Mesenchymal stem cell (in vitro differentiated cells and primary cell): ENCODE measurements around the gene IRF5.
A peak's percentile ranks its signal among the peaks of the same experiment; 100 is the strongest.

ENCODE experiments used
- DNase-seq: peaks from one replicate; pipeline ENCODE4 v3.0.0-alpha.2; 2013
- H2AFZ ChIP-seq: one replicate; pipeline ENCODE4 v1.6.1; 2013; ENCODE audit warnings: low read depth, mild to moderate bottlenecking, control low read depth, inconsistent platforms, low read length, moderate library complexity
- H2AK5ac ChIP-seq: 2 replicates; pipeline ENCODE4 v1.6.1; 2013; ENCODE audit warnings: low read length, moderate library complexity, mild to moderate bottlenecking, inconsistent platforms; ENCODE audit not compliant: severe bottlenecking
- H2BK120ac ChIP-seq: one replicate; pipeline ENCODE4 v1.6.1; 2013; ENCODE audit warnings: low read depth, mild to moderate bottlenecking, inconsistent platforms, low read length, moderate library complexity
- H2BK12ac ChIP-seq, 2 experiments: one replicate each; pipeline ENCODE4 v1.6.1; 2013; ENCODE audit warnings: inconsistent platforms in 2 of 2, low read length in 2 of 2, mild to moderate bottlenecking in 2 of 2, moderate library complexity in 2 of 2, control low read depth in 1 of 2
- H2BK15ac ChIP-seq: one replicate; pipeline ENCODE4 v1.6.1; 2013; ENCODE audit warnings: mild to moderate bottlenecking, low read depth, inconsistent platforms; ENCODE audit not compliant: poor library complexity, severe bottlenecking
- H2BK5ac ChIP-seq: 2 replicates; pipeline ENCODE4 v1.6.1; 2013; ENCODE audit warnings: low read depth, mild to moderate bottlenecking, low read length, control low read depth, inconsistent platforms; ENCODE audit not compliant: poor library complexity, severe bottlenecking
- H3K14ac ChIP-seq, 2 experiments: one replicate each; pipeline ENCODE4 v1.6.1; 2013; ENCODE audit warnings: inconsistent platforms in 2 of 2, low read length in 2 of 2, control low read depth in 1 of 2, mild to moderate bottlenecking in 1 of 2, moderate library complexity in 1 of 2
- H3K18ac ChIP-seq, 2 experiments: one replicate each; pipeline ENCODE4 v1.6.1; 2013; ENCODE audit warnings: inconsistent platforms in 2 of 2, low read length in 2 of 2, control low read depth in 1 of 2, low read depth in 1 of 2, mild to moderate bottlenecking in 1 of 2
- H3K23ac ChIP-seq, 2 experiments: one replicate each; pipeline ENCODE4 v1.6.1; 2013; ENCODE audit warnings: inconsistent platforms in 2 of 2, low read length in 2 of 2, mild to moderate bottlenecking in 2 of 2, moderate library complexity in 2 of 2, control low read depth in 1 of 2
- H3K27ac ChIP-seq: 2 replicates; pipeline ENCODE4 v1.5.1; 2013; ENCODE audit warnings: mild to moderate bottlenecking, moderate library complexity, low read length, control low read depth, inconsistent platforms; ENCODE audit not compliant: poor library complexity, severe bottlenecking
- H3K27me3 ChIP-seq, 2 experiments: 2 replicates each; pipeline versions ENCODE4 v1.6.1 to v1.7.0; 2013; ENCODE audit warnings: low read length in 2 of 2, mild to moderate bottlenecking in 2 of 2, moderate library complexity in 2 of 2, control low read depth in 1 of 2, inconsistent platforms in 1 of 2; ENCODE audit not compliant: control insufficient read depth in 1 of 2, insufficient read depth in 1 of 2
- H3K36me3 ChIP-seq, 2 experiments: 2 replicates each; pipeline versions ENCODE4 v1.6.1 to v1.7.0; 2013; ENCODE audit warnings: low read length in 2 of 2, control low read depth in 1 of 2, inconsistent platforms in 1 of 2, low read depth in 1 of 2, mild to moderate bottlenecking in 1 of 2; ENCODE audit not compliant: insufficient read depth in 2 of 2, control insufficient read depth in 1 of 2
- H3K4ac ChIP-seq, 2 experiments: one replicate each; pipeline ENCODE4 v1.6.1; 2013; ENCODE audit warnings: inconsistent platforms in 2 of 2, low read length in 2 of 2, mild to moderate bottlenecking in 2 of 2, moderate library complexity in 2 of 2, control low read depth in 1 of 2, low read depth in 1 of 2
- H3K4me1 ChIP-seq: 2 replicates; pipeline ENCODE4 v1.6.1; 2013; ENCODE audit warnings: low read depth, low read length, control low read depth; ENCODE audit not compliant: control insufficient read depth, insufficient read depth
- H3K4me2 ChIP-seq: 2 replicates; pipeline ENCODE4 v1.6.1; 2013; ENCODE audit warnings: low read length, mild to moderate bottlenecking, inconsistent platforms; ENCODE audit not compliant: poor library complexity, severe bottlenecking
- H3K4me3 ChIP-seq, 2 experiments: 2 replicates each; pipeline versions ENCODE4 v1.5.1 to v1.7.0; 2013; ENCODE audit warnings: low read length in 2 of 2, mild to moderate bottlenecking in 2 of 2, control low read depth in 1 of 2, low read depth in 1 of 2; ENCODE audit not compliant: insufficient read depth in 1 of 2
- H3K79me1 ChIP-seq: replicated peaks from 2 replicates; pipeline ENCODE4 v1.6.1; 2013; ENCODE audit warnings: mild to moderate bottlenecking, control low read depth, low read length, inconsistent platforms; ENCODE audit not compliant: poor library complexity, severe bottlenecking
- H3K9ac ChIP-seq: 2 replicates; pipeline ENCODE4 v1.7.0; 2013; ENCODE audit warnings: mild to moderate bottlenecking, low read length, moderate library complexity
- H3K9me3 ChIP-seq: 2 replicates; pipeline ENCODE4 v1.7.0; 2013; ENCODE audit warnings: mild to moderate bottlenecking, low read length; ENCODE audit not compliant: control insufficient read depth
- H4K8ac ChIP-seq: one replicate; pipeline ENCODE4 v1.6.1; 2013; ENCODE audit warnings: inconsistent platforms, mild to moderate bottlenecking, low read length, moderate library complexity
- H4K91ac ChIP-seq: one replicate; pipeline ENCODE4 v1.6.1; 2013; ENCODE audit warnings: mild to moderate bottlenecking, low read length, inconsistent platforms
- WGBS: methylation state at CpG from one replicate; pipeline ENCODE4 v1.1.7; 2013; ENCODE audit warnings: mixed read lengths; 5-methylcytosine and 5-hydroxymethylcytosine counted together

Gene IRF5

GRCh38 chr7:128974241-128974934, 36.7 kb downstream of the IRF5 start:
- Histone ChIP-seq H3K14ac (no peak overlapping the region), H4K8ac (no peak overlapping the region), H2BK120ac (no peak overlapping the region), H2AK5ac (no peak overlapping the region), H3K9me3 (no peaks in the 10 kb centered on the region), H2BK12ac (no peak overlapping the region), H2BK5ac (no peak overlapping the region), H3K23ac (no peak overlapping the region), H3K4me3 (no peak overlapping the region), H3K27me3 (no peaks in the 10 kb centered on the region), H3K79me1 (peaks cover 17% of the 10 kb centered on the region), H3K4ac (no peak overlapping the region), H3K9ac (no peak overlapping the region), H3K36me3 (peaks cover 24 to 90% of the 10 kb centered on the region in 2 experiments), H3K4me1 (peaks cover 3% of the 10 kb centered on the region), H2BK15ac (no peak overlapping the region), H2AFZ (no peak overlapping the region), H3K18ac (no peak overlapping the region), H3K27ac (peak overlapping the region; percentile 60), H3K4me2 (no peak overlapping the region), H4K91ac (no peak overlapping the region)
- no peak for DNase-seq
- WGBS, result 93% methylated on average over 7 of the region's 7 CpGs

DNA sequence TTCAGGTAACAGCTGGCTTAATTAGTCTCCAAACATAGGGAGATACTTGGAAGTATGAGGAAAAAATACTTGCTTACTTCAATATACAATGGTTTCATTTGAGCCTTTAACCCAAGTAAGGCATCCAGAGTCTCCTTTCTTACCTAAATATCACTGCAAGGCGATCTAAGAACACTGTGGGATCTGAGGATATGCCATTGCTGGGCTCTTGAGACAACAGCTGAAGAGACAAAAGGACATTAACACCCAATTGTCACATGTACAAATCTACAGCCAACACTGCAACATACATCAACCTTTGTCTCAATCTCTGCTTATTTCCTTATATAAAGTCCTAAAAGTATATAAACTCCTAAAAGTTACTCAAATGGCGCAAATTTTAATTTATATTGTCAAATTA, 44.4 kb downstream of the IRF5 start:
- H2AK5ac ChIP-seq, result no peak overlapping the region
- DNase-seq, result no peak
- 97% methylated on average over 1 of the region's 2 CpGs for WGBS

DNA sequence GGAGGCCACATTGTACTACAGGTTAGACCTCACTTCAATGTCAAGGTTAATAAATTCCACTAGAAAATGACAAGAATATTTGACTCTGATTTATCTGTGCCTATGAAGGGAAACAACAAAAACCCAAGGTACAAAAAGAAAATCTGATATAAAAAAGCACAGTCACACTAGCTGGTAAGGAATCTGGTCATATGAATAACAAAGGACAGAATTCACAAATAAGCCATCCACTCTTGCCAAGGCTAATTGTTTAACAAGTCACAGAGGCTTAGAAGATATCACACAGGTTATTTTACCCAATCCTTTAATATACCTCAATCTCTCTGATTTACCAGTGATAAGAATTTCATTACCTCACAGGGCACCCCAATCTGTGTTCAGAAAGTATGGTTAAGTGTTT, 47.9 kb downstream of the IRF5 start:
- Histone ChIP-seq H2AFZ (no peak overlapping the region), H3K4me1 (no peaks in the 10 kb centered on the region), H2BK12ac (no peak overlapping the region), H3K27ac (no peak overlapping the region), H2BK120ac (no peak overlapping the region), H3K36me3 (peaks cover 13 to 96% of the 10 kb centered on the region in 2 experiments), H3K79me1 (peaks cover 9% of the 10 kb centered on the region), H3K18ac (no peak overlapping the region), H3K23ac (no peak overlapping the region), H3K4me2 (no peak overlapping the region), H3K27me3 (no peaks in the 10 kb centered on the region), H3K9ac (no peak overlapping the region), H4K91ac (no peak overlapping the region), H3K4ac (no peak overlapping the region), H2BK15ac (no peak overlapping the region), H2BK5ac (no peak overlapping the region), H4K8ac (no peak overlapping the region), H3K9me3 (no peaks in the 10 kb centered on the region), H2AK5ac (no peak overlapping the region), H3K14ac (no peak overlapping the region), H3K4me3 (no peak overlapping the region)
- no peak for DNase-seq

More for the DNA sequence above, 44.4 kb downstream of the IRF5 start:
- no peak overlapping the region for H3K18ac ChIP-seq
- H3K36me3 ChIP-seq, result peaks cover 23 to 92% of the 10 kb centered on the region in 2 experiments
- no peak overlapping the region for H2AFZ ChIP-seq
- H4K91ac ChIP-seq, result no peak overlapping the region
- no peak overlapping the region for H2BK5ac ChIP-seq
- H2BK15ac ChIP-seq, result no peak overlapping the region
- H3K9ac ChIP-seq, result no peak overlapping the region
- H3K27ac ChIP-seq, result no peak overlapping the region
- H3K4me2 ChIP-seq, result no peak overlapping the region
- H3K9me3 ChIP-seq, result no peaks in the 10 kb centered on the region
- no peak overlapping the region for H3K4me3 ChIP-seq
- no peak overlapping the region for H4K8ac ChIP-seq
- no peak overlapping the region for H2BK12ac ChIP-seq
- H3K23ac ChIP-seq, result no peak overlapping the region
- H2BK120ac ChIP-seq, result no peak overlapping the region
- no peaks in the 10 kb centered on the region for H3K4me1 ChIP-seq
- no peak overlapping the region for H3K4ac ChIP-seq
- no peak overlapping the region for H3K14ac ChIP-seq
- H3K79me1 ChIP-seq, result peaks cover 13% of the 10 kb centered on the region
- H3K27me3 ChIP-seq, result no peaks in the 10 kb centered on the region

DNA sequence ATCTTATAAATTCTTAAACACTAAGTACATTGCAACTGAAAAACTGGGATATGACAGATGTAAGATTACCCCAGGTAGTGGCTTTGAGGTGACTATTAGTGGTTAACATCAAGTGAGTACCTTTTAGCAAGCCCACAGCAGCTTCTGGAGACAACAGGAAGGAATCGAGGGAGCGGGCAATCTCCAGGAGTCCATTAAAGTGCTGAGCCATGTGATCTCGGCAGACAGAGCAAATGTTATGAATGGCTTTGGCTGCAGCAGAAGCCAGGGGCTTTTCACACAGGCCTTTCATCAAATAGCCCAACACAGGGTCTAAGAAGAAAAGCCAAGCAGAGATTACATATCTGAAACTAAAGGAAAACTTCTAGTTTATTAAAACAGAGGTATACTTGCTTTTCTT, 48.9 kb downstream of the IRF5 start:
- H3K18ac ChIP-seq, result no peak overlapping the region
- no peak overlapping the region for H2AFZ ChIP-seq
- 92% methylated on average over 3 of the region's 3 CpGs for WGBS
- no peak overlapping the region for H3K4ac ChIP-seq
- no peak overlapping the region for H3K14ac ChIP-seq
- H3K27me3 ChIP-seq, result no peaks in the 10 kb centered on the region
- no peak overlapping the region for H3K4me2 ChIP-seq
- H3K27ac ChIP-seq, result no peak overlapping the region
- H3K4me3 ChIP-seq, result no peak overlapping the region
- H2BK15ac ChIP-seq, result no peak overlapping the region
- no peak overlapping the region for H4K8ac ChIP-seq
- no peak overlapping the region for H3K23ac ChIP-seq
- peaks cover 12 to 96% of the 10 kb centered on the region in 2 experiments for H3K36me3 ChIP-seq
- H2AK5ac ChIP-seq, result no peak overlapping the region
- no peak overlapping the region for H3K9ac ChIP-seq
- H3K79me1 ChIP-seq, result peaks cover 10% of the 10 kb centered on the region
- H2BK5ac ChIP-seq, result no peak overlapping the region
- H4K91ac ChIP-seq, result no peak overlapping the region
- no peak for DNase-seq
- no peak overlapping the region for H2BK120ac ChIP-seq
- no peaks in the 10 kb centered on the region for H3K9me3 ChIP-seq
- H3K4me1 ChIP-seq, result no peaks in the 10 kb centered on the region
- H2BK12ac ChIP-seq, result no peak overlapping the region
